GM15510 (cell line): ENCODE data around the gene ATP8A2.

Experiments
- POLR2A ChIP-seq: IDR thresholded peaks from 3 replicates; pipeline ENCODE4 v1.6.1; 2011; ENCODE audit warnings: borderline replicate concordance; ENCODE audit not compliant: insufficient read length; ENCODE audit errors: extremely low read depth

Gene ATP8A2

GRCh38 chr13:25901460-25902376 is 529.9 kb downstream of the ATP8A2 start:
- no peak for TF ChIP-seq POLR2A

GRCh38 chr13:25902455-25902854 is 530.7 kb downstream of the ATP8A2 start:
- TF ChIP-seq POLR2A = no peak

- no peak for TF ChIP-seq POLR2A
These were observed 531.1 kb downstream of the ATP8A2 start for GRCh38 chr13:25902891-25903341.

- TF ChIP-seq POLR2A = no peak
These were observed 533.1 kb downstream of the ATP8A2 start for GRCh38 chr13:25904830-25905229.

DNA sequence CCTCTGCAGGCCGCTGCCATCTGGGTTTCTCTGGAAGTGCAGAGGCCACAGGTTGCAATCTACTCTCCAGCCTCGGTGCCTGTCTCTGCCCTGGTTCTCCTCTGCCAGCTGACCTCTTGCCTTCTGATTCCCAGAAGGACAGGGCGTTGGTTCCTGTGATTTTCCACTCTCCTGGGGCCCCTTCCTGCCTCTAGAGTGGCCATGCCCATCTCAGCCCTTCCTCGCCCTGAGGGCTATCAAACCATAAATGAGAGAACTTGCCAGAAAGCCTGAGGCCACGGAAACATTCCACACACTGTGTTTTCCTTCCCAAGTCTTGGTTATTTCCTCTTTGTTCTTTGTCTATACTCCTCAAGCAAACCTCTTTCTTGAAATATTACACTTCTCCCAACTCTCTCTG is 533.8 kb downstream of the ATP8A2 start:
- TF ChIP-seq POLR2A = no peak

- TF ChIP-seq POLR2A = no peak
These were observed 534.5 kb downstream of the ATP8A2 start for GRCh38 chr13:25906191-25906661.

GRCh38 chr13:25908366-25908765 is 536.6 kb downstream of the ATP8A2 start:
- TF ChIP-seq POLR2A = no peak

- TF ChIP-seq POLR2A = no peak
These were observed 538.5 kb downstream of the ATP8A2 start for GRCh38 chr13:25910243-25910642.

GRCh38 chr13:25910991-25911419 is 539.2 kb downstream of the ATP8A2 start:
- TF ChIP-seq POLR2A = no peak

GRCh38 chr13:25912961-25913360 is 541.2 kb downstream of the ATP8A2 start:
- no peak for TF ChIP-seq POLR2A

DNA sequence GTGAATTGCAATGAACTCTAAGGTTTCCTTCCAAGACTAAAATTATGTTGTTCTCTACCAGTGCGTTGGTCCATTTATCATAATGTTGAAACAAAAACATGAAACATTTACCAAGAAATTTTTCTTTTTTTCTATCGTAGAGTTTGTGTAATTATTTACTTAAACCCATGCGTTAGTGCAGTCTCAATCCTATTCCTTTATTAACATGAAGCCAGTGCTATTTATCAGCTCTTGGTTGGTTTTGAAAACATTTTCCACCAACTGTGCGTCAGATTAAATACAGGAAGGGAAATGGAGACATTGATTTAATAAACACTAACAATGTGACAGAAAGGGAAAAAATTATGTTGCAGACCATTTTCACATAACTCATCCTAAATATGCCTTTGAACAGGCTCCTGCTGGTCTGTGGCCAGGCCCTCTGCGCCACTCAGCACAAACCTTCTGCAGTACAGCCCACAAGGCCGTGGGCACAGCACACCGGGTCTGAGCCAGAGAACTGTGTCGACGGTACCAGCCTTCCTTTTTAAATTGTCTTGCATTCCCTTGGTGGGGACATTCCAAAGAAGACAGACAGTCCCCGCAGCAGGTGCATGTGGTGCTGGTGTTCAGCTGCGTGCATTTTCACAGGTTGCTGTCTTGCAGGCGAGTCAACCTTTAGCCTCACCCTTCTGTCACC is 544.2 kb downstream of the ATP8A2 start:
- TF ChIP-seq POLR2A = no peak

- no peak for TF ChIP-seq POLR2A
These were observed 548.5 kb downstream of the ATP8A2 start for GRCh38 chr13:25920277-25920676.

GRCh38 chr13:25920931-25921330 is 549.2 kb downstream of the ATP8A2 start:
- no peak for TF ChIP-seq POLR2A

DNA sequence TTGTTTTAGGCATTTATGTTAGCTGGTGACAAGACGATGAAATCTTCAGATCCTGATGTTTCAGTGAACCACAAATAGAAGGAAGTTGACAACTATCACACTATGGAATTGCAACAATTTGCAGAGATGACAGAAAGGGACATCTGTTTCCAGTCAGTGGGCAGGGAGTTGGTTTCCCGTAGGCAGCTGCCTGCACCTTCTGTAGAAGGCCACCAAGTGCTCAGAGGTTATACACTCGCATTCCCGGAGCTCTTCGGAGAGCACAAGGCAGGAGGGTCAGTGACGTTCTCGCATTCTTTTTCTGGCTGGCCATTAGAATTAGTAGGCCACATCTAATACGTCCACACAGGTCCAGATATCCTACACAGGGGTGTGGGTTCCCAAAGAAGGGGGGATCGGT is 550.6 kb downstream of the ATP8A2 start:
- TF ChIP-seq POLR2A = no peak

- TF ChIP-seq POLR2A = no peak
These were observed 551.7 kb downstream of the ATP8A2 start for GRCh38 chr13:25923217-25924085.

DNA sequence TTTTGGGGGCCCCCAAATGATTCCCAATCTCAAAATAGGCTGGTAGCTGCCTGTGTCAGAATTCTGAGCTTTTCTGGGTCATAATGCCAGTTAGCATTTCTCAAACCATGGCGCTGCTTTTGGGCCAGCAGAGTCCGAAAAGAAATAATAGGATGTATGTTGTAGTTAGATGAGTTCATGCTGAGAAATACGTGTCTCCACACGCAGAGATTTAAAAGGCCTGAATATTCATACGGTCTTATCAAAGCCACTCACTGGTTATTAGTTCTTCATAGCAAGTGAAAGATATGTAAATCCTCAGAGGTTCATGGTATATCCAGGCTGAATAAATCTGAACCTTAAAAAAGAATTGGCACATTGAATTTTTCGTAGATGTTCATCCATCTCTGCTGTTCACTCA is 555.6 kb downstream of the ATP8A2 start:
- no peak for TF ChIP-seq POLR2A

- TF ChIP-seq POLR2A = no peak
These were observed 556.2 kb downstream of the ATP8A2 start for GRCh38 chr13:25927932-25928331.
